Activated T-helper 1 cell treated with anti-CD3 and anti-CD28 coated beads, Interleukin-12 subunit alpha, Interleukin-12 subunit beta, Interleukin-2, Interleukin-4 antibody, amounts not matched to agents 30 ng/mL and 10 ng/mL and 1 ng/mL, durations not matched to agents 14 hours and 24 hours and 36 hours (primary cell): ENCODE results near the gene CCDC87. TPM values are rescaled to one million over a fixed set of nuclear protein-coding genes. Genes with fewer than 3 reads are reported as not detected.

Experiments
- DNase-seq: peaks from one replicate; pipeline ENCODE4 v3.0.0; 2021; ENCODE audit warnings: low spot score
- H3K27ac Mint-ChIP-seq: one replicate; pipeline ENCODE4 v1.8.0; 2021; ENCODE audit warnings: mild to moderate bottlenecking, mixed read lengths
- H3K27me3 Mint-ChIP-seq: one replicate; pipeline ENCODE4 v1.8.0; 2022; ENCODE audit warnings: mild to moderate bottlenecking, moderate library complexity, mixed read lengths; ENCODE audit not compliant: insufficient read depth
- H3K36me3 Mint-ChIP-seq: one replicate; pipeline ENCODE4 v1.8.0; 2021; ENCODE audit warnings: low read depth, mixed read lengths
- H3K4me1 Mint-ChIP-seq: one replicate; pipeline ENCODE4 v1.8.0; 2021; ENCODE audit warnings: low read depth, mixed read lengths
- H3K4me3 Mint-ChIP-seq: one replicate; pipeline ENCODE4 v1.8.0; 2021; ENCODE audit warnings: mild to moderate bottlenecking, moderate library complexity, mixed read lengths
- H3K9me3 Mint-ChIP-seq: one replicate; pipeline ENCODE4 v1.8.0; 2021; ENCODE audit warnings: mixed read lengths
- intact Hi-C: fragments of 100-400 bp; cut with micrococcal nuclease; formaldehyde crosslinking; loops from one replicate; pipeline ENCODE4 v1.15.1; 2024
- total RNA-seq: library from RNA; stranded (reverse); gene quantifications from 2 replicates; pipeline ENCODE4 v1.2.3, GENCODE V29; 2022

The CCDC87 gene
- total RNA-seq, 1 donor from 2014 or later = 0.29 TPM

- Mint-ChIP-seq H3K4me1 (no peaks in the 10 kb centered on the region), H3K9me3 (no peaks in the 10 kb centered on the region), H3K27ac (no peak overlapping the region), H3K27me3 (peaks cover 29% of the 10 kb centered on the region), H3K4me3 (peak overlapping the region; percentile 68), H3K36me3 (no peaks in the 10 kb centered on the region)
- DNase-seq = no peak
- intact Hi-C loops = loop anchor here (1.0 kb wide), 2 partner anchors 21 to 49 kb away; partner anchors contain the start of genes ACTN3, RBM14 and ZDHHC24
Observed at GRCh38 chr11:66567787-66568123, 25.1 kb downstream of the CCDC87 start.

- Mint-ChIP-seq H3K9me3 (no peaks in the 10 kb centered on the region), H3K27ac (no peak overlapping the region), H3K27me3 (peaks cover 29% of the 10 kb centered on the region), H3K36me3 (no peaks in the 10 kb centered on the region), H3K4me3 (no peak overlapping the region), H3K4me1 (no peaks in the 10 kb centered on the region)
- intact Hi-C loops = no loop called here
- DNase-seq = no peak
Observed at GRCh38 chr11:66566221-66566620, 26.6 kb downstream of the CCDC87 start.

GRCh38 chr11:66564984-66565383 lies 27.9 kb downstream of the CCDC87 start:
- Mint-ChIP-seq H3K4me1 (no peaks in the 10 kb centered on the region), H3K4me3 (no peak overlapping the region), H3K27me3 (peaks cover 21% of the 10 kb centered on the region), H3K9me3 (no peaks in the 10 kb centered on the region), H3K27ac (no peak overlapping the region), H3K36me3 (no peaks in the 10 kb centered on the region)
- no peak for DNase-seq
- intact Hi-C loops = no loop called here

GRCh38 chr11:66564538-66564937 lies 28.3 kb downstream of the CCDC87 start:
- H3K9me3 Mint-ChIP-seq = no peaks in the 10 kb centered on the region
- intact Hi-C loops = no loop called here
- no peak overlapping the region for H3K4me3 Mint-ChIP-seq
- H3K4me1 Mint-ChIP-seq = no peaks in the 10 kb centered on the region
- H3K27me3 Mint-ChIP-seq = peaks cover 19% of the 10 kb centered on the region
- no peak overlapping the region for H3K27ac Mint-ChIP-seq
- H3K36me3 Mint-ChIP-seq = no peaks in the 10 kb centered on the region
- no peak for DNase-seq

GRCh38 chr11:66563832-66564231 lies 29.0 kb downstream of the CCDC87 start:
- intact Hi-C loops = no loop called here
- Mint-ChIP-seq H3K4me3 (no peak overlapping the region), H3K27ac (no peak overlapping the region), H3K9me3 (no peaks in the 10 kb centered on the region), H3K27me3 (peaks cover 19% of the 10 kb centered on the region), H3K36me3 (no peaks in the 10 kb centered on the region), H3K4me1 (no peaks in the 10 kb centered on the region)
- no peak for DNase-seq

GRCh38 chr11:66562907-66563583 lies 29.8 kb downstream of the CCDC87 start:
- H3K4me1 Mint-ChIP-seq = no peaks in the 10 kb centered on the region
- intact Hi-C loops = no loop called here
- H3K27ac Mint-ChIP-seq = no peak overlapping the region
- DNase-seq = no peak
- no peaks in the 10 kb centered on the region for H3K36me3 Mint-ChIP-seq
- H3K4me3 Mint-ChIP-seq = no peak overlapping the region
- no peaks in the 10 kb centered on the region for H3K9me3 Mint-ChIP-seq
- peaks cover 18% of the 10 kb centered on the region for H3K27me3 Mint-ChIP-seq

- Mint-ChIP-seq H3K4me3 (no peak overlapping the region), H3K9me3 (no peaks in the 10 kb centered on the region), H3K36me3 (no peaks in the 10 kb centered on the region), H3K4me1 (no peaks in the 10 kb centered on the region), H3K27ac (no peak overlapping the region), H3K27me3 (peaks cover 14% of the 10 kb centered on the region)
- DNase-seq = no peak
- intact Hi-C loops = no loop called here
Observed at GRCh38 chr11:66562275-66562674, 30.6 kb downstream of the CCDC87 start.

- intact Hi-C loops = no loop called here
Observed at GRCh38 chr11:66561975-66562248, 31.0 kb downstream of the CCDC87 start.

GRCh38 chr11:66561178-66561974 lies 31.5 kb downstream of the CCDC87 start:
- no peaks in the 10 kb centered on the region for H3K4me1 Mint-ChIP-seq
- H3K36me3 Mint-ChIP-seq = no peaks in the 10 kb centered on the region
- no peak for DNase-seq
- no peak overlapping the region for H3K27ac Mint-ChIP-seq
- intact Hi-C loops = no loop called here
- H3K9me3 Mint-ChIP-seq = no peaks in the 10 kb centered on the region
- H3K27me3 Mint-ChIP-seq = peaks cover 14% of the 10 kb centered on the region
- no peak overlapping the region for H3K4me3 Mint-ChIP-seq

More at GRCh38 chr11:66561975-66562248, 31.0 kb downstream of the CCDC87 start:
- Mint-ChIP-seq H3K4me1 (no peaks in the 10 kb centered on the region), H3K36me3 (no peaks in the 10 kb centered on the region), H3K9me3 (no peaks in the 10 kb centered on the region), H3K4me3 (no peak overlapping the region), H3K27ac (no peak overlapping the region), H3K27me3 (peaks cover 14% of the 10 kb centered on the region)
- DNase-seq = no peak

- Mint-ChIP-seq H3K36me3 (no peaks in the 10 kb centered on the region), H3K9me3 (no peaks in the 10 kb centered on the region), H3K27ac (no peak overlapping the region), H3K4me1 (no peaks in the 10 kb centered on the region), H3K27me3 (peaks cover 11% of the 10 kb centered on the region), H3K4me3 (no peak overlapping the region)
- DNase-seq = no peak
- intact Hi-C loops = loop anchor here (1.0 kb wide), 1 partner anchor 14 kb away; the partner anchor contains the start of genes ACTN3 and ZDHHC24
Observed at GRCh38 chr11:66559866-66560676, 32.8 kb downstream of the CCDC87 start.

- peaks cover 11% of the 10 kb centered on the region for H3K27me3 Mint-ChIP-seq
- H3K4me3 Mint-ChIP-seq = no peak overlapping the region
- H3K4me1 Mint-ChIP-seq = no peaks in the 10 kb centered on the region
- no peak for DNase-seq
- no peaks in the 10 kb centered on the region for H3K36me3 Mint-ChIP-seq
- H3K9me3 Mint-ChIP-seq = no peaks in the 10 kb centered on the region
- H3K27ac Mint-ChIP-seq = no peak overlapping the region
- intact Hi-C loops = loop anchor here (1.0 kb wide), 1 partner anchor 13 kb away; the partner anchor contains the start of genes ACTN3 and ZDHHC24
Observed at GRCh38 chr11:66559142-66559865, 33.6 kb downstream of the CCDC87 start.

- no peaks in the 10 kb centered on the region for H3K9me3 Mint-ChIP-seq
- no peak overlapping the region for H3K4me3 Mint-ChIP-seq
- intact Hi-C loops = no loop called here
- no peak overlapping the region for H3K27ac Mint-ChIP-seq
- DNase-seq = no peak
- no peaks in the 10 kb centered on the region for H3K36me3 Mint-ChIP-seq
- no peaks in the 10 kb centered on the region for H3K4me1 Mint-ChIP-seq
- peaks cover 11% of the 10 kb centered on the region for H3K27me3 Mint-ChIP-seq
Observed at GRCh38 chr11:66557733-66558326, 35.0 kb downstream of the CCDC87 start.
